Measurements from ENCODE around the gene EEF1A2.

- TF ChIP-seq CTCF (IDR thresholded peaks at IDR 0.05; ENCODE audit: insufficient read depth, low read depth, low read length) (no peak), EZH2 (IDR thresholded peaks at IDR 0.05; ENCODE audit: insufficient read depth, low read length) (no peak)
Measured at GRCh38 chr20:63447320-63447719, 51.6 kb downstream of the EEF1A2 start.

Data from astrocyte (in vitro differentiated cells and primary cell).